Neural progenitor cell (in vitro differentiated cells): ENCODE results near the gene MRPL27. TPM values are rescaled to one million over a fixed set of nuclear protein-coding genes. Genes with fewer than 3 reads are reported as not detected.
A peak's percentile ranks its signal among the peaks of the same experiment; 100 is the strongest.

Experiments used
- DNase-seq: peaks from one replicate; pipeline ENCODE4 v3.0.0-alpha.2; 2016; ENCODE audit warnings: low spot score
- H2AFZ ChIP-seq: fragments of 200-600 bp; sonication (generic); replicated peaks from 2 replicates; pipeline ENCODE4 v1.6.1; 2016; ENCODE audit warnings: antibody characterized with exemption
- H3F3A ChIP-seq: fragments of 200-600 bp; sonication (generic); 2 replicates; pipeline ENCODE4 v1.6.1; 2016; ENCODE audit warnings: antibody characterized with exemption, low read depth
- H3K27ac ChIP-seq: fragments of 200-600 bp; sonication (generic); 2 replicates; pipeline ENCODE4 v1.5.1; 2016; ENCODE audit warnings: mild to moderate bottlenecking
- H3K27me3 ChIP-seq: fragments of 200-600 bp; sonication (generic); 2 replicates; pipeline ENCODE4 v1.6.1; 2016; ENCODE audit warnings: mild to moderate bottlenecking, moderate library complexity
- H3K36me3 ChIP-seq: fragments of 200-600 bp; sonication (generic); 2 replicates; pipeline ENCODE4 v1.5.1; 2016
- H3K4me1 ChIP-seq: fragments of 200-600 bp; sonication (generic); 2 replicates; pipeline ENCODE4 v1.6.1; 2016; ENCODE audit warnings: mixed run types
- H3K4me2 ChIP-seq: fragments of 200-600 bp; sonication (generic); 2 replicates; pipeline ENCODE4 v1.6.1; 2016
- H3K4me3 ChIP-seq: fragments of 200-600 bp; sonication (generic); 2 replicates; pipeline ENCODE4 v1.5.1; 2016
- H3K79me2 ChIP-seq: fragments of 200-600 bp; sonication (generic); 2 replicates; pipeline ENCODE4 v1.6.1; 2016; ENCODE audit warnings: low read depth
- H3K9ac ChIP-seq: fragments of 200-600 bp; sonication (generic); 2 replicates; pipeline ENCODE4 v1.6.1; 2016
- H3K9me3 ChIP-seq: fragments of 200-600 bp; sonication (generic); 2 replicates; pipeline ENCODE4 v1.5.1; 2016; ENCODE audit warnings: low read depth
- H4K20me1 ChIP-seq: fragments of 200-600 bp; sonication (generic); 2 replicates; pipeline ENCODE4 v1.6.1; 2016; ENCODE audit warnings: low read depth
- H3K27ac Mint-ChIP-seq: 3 replicates; pipeline ENCODE4 v1.8.0; 2021; ENCODE audit warnings: mixed read lengths
- H3K27me3 Mint-ChIP-seq: 2 replicates; pipeline ENCODE4 v1.8.0; 2022; ENCODE audit warnings: low read depth, mild to moderate bottlenecking, inconsistent platforms, moderate library complexity, mixed read lengths; ENCODE audit not compliant: insufficient read depth
- H3K36me3 Mint-ChIP-seq: 3 replicates; pipeline ENCODE4 v1.8.0; 2021; ENCODE audit warnings: mixed read lengths
- H3K4me1 Mint-ChIP-seq: 3 replicates; pipeline ENCODE4 v1.8.0; 2021; ENCODE audit warnings: mixed read lengths
- H3K4me3 Mint-ChIP-seq: 3 replicates; pipeline ENCODE4 v1.8.0; 2021; ENCODE audit warnings: mild to moderate bottlenecking, moderate library complexity, mixed read lengths
- H3K9me3 Mint-ChIP-seq: 3 replicates; pipeline ENCODE4 v1.8.0; 2020; ENCODE audit warnings: mixed read lengths
- CTCF ChIP-seq: fragments of 200-600 bp; sonication (generic); IDR thresholded peaks from 2 replicates; pipeline ENCODE4 v1.5.1; 2017; ENCODE audit warnings: antibody characterized with exemption, mild to moderate bottlenecking
- EZH2 ChIP-seq: fragments of 200-600 bp; sonication (generic); IDR thresholded peaks from 2 replicates; pipeline ENCODE4 v1.6.1; 2017; ENCODE audit warnings: antibody characterized with exemption, mild to moderate bottlenecking, moderate library complexity
- EZH2phosphoT487 ChIP-seq: fragments of 200-600 bp; sonication (generic); IDR thresholded peaks from 2 replicates; pipeline ENCODE4 v1.6.1; 2017; ENCODE audit warnings: antibody characterized with exemption
- total RNA-seq: library from RNA; depleted of rRNA; stranded (reverse); fragments of >200 nt; gene quantifications from 2 replicates; pipeline ENCODE4 v1.2.3, GENCODE V29; 2015; ENCODE audit warnings: low replicate concordance

Gene MRPL27
- total RNA-seq, 1 donor from 2014 or later: 39.1 TPM

DNA sequence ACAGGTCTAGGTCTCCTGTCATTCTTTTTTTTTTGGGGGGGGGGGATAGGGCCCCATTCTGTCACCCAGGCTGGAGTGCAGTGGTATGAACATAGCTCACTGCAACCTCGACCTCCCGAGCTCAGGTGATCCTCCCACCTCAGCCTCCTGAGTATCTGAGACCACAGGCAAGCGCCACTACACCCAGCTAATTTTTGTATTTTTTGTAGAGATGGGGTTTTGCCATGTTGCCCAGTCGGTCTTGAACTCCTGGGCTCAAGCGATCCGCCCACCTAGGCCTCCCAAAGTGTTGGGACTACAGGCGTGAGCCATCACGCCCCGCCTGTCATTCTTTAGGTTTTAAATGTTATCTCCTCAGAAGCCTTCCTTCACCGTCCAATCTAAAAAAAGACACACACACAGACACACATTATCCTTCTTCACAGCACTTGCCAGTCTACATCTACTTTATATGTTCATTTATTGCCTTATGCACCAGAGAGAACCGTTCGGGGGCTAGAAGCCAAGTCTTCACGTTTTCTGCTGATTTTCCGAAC, 694 bp downstream of the MRPL27 start:
- H3K27me3 ChIP-seq: no peaks in the 10 kb centered on the region
- Mint-ChIP-seq H3K27ac (peak overlapping the region; percentile 96), H3K9me3 (no peaks in the 10 kb centered on the region), H3K4me1 (peaks cover 17% of the 10 kb centered on the region), H3K27me3 (peaks cover 4% of the 10 kb centered on the region), H3K4me3 (peak overlapping the region; percentile 99), H3K36me3 (peaks cover 22% of the 10 kb centered on the region)
- H3K4me2 ChIP-seq: peak overlapping the region; percentile 97
- peaks cover 4% of the 10 kb centered on the region for H3F3A ChIP-seq
- H3K4me1 ChIP-seq: peaks cover 6% of the 10 kb centered on the region
- TF ChIP-seq EZH2phosphoT487 (no peak), EZH2 (no peak), CTCF (no peak)
- H3K9me3 ChIP-seq: no peaks in the 10 kb centered on the region
- H3K4me3 ChIP-seq: peak overlapping the region; percentile 85
- no peak overlapping the region for H3K27ac ChIP-seq
- peak overlapping the region; percentile 88 for H2AFZ ChIP-seq
- peak overlapping the region; percentile 68 for H3K9ac ChIP-seq
- H3K79me2 ChIP-seq: peaks cover 29% of the 10 kb centered on the region
- DNase-seq: no peak
- H4K20me1 ChIP-seq: no peaks in the 10 kb centered on the region
- peaks cover 7% of the 10 kb centered on the region for H3K36me3 ChIP-seq

DNA sequence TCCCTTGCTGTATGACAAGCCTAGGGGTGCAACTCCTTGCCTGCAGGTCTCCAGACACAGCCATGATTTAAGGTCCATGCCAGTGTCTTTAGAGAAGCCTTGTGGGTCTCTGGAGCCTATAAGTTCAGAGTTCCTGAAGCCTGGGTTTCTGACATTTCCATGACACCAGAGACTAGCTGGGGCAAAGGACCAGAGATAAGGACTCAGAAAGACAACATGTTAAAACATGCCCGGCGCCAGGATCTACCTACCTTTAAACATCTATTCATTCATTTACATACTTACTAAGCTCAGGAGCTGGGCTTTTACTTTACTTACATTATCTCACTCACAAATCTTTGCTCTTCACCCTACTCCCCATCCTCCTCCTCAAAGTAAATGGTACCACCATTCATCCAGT, 1.5 kb downstream of the MRPL27 start:
- no peaks in the 10 kb centered on the region for H3K9me3 ChIP-seq
- H3K4me3 ChIP-seq: no peak overlapping the region
- DNase-seq: no peak
- Mint-ChIP-seq H3K4me3 (peak overlapping the region; percentile 99), H3K9me3 (no peaks in the 10 kb centered on the region), H3K27me3 (peaks cover 4% of the 10 kb centered on the region), H3K27ac (no peak overlapping the region), H3K36me3 (peaks cover 22% of the 10 kb centered on the region), H3K4me1 (peaks cover 17% of the 10 kb centered on the region)
- peaks cover 4% of the 10 kb centered on the region for H3F3A ChIP-seq
- no peak for TF ChIP-seq EZH2phosphoT487
- TF ChIP-seq EZH2: no peak
- no peak for TF ChIP-seq CTCF
- H3K36me3 ChIP-seq: peaks cover 7% of the 10 kb centered on the region
- no peaks in the 10 kb centered on the region for H3K27me3 ChIP-seq
- H3K9ac ChIP-seq: no peak overlapping the region
- H3K79me2 ChIP-seq: peaks cover 29% of the 10 kb centered on the region
- H3K4me1 ChIP-seq: peaks cover 6% of the 10 kb centered on the region
- H4K20me1 ChIP-seq: peaks cover under 1% of the 10 kb centered on the region
- H2AFZ ChIP-seq: no peak overlapping the region
- no peak overlapping the region for H3K27ac ChIP-seq
- H3K4me2 ChIP-seq: peak overlapping the region; percentile 97

- no peak overlapping the region for H3K4me2 ChIP-seq
- TF ChIP-seq EZH2 (no peak), EZH2phosphoT487 (no peak), CTCF (no peak)
- Mint-ChIP-seq H3K4me3 (no peak overlapping the region), H3K27me3 (peaks cover 4% of the 10 kb centered on the region), H3K4me1 (peaks cover 25% of the 10 kb centered on the region), H3K9me3 (no peaks in the 10 kb centered on the region), H3K36me3 (peaks cover 21% of the 10 kb centered on the region), H3K27ac (no peak overlapping the region)
- H3K36me3 ChIP-seq: peaks cover 7% of the 10 kb centered on the region
- H3K4me3 ChIP-seq: no peak overlapping the region
- H3K9ac ChIP-seq: no peak overlapping the region
- H3K27ac ChIP-seq: no peak overlapping the region
- H4K20me1 ChIP-seq: peaks cover 15% of the 10 kb centered on the region
- H3K79me2 ChIP-seq: peaks cover 29% of the 10 kb centered on the region
- no peaks in the 10 kb centered on the region for H3K9me3 ChIP-seq
- H3F3A ChIP-seq: peaks cover 7% of the 10 kb centered on the region
- DNase-seq: no peak
- H2AFZ ChIP-seq: no peak overlapping the region
- H3K4me1 ChIP-seq: peaks cover 6% of the 10 kb centered on the region
- H3K27me3 ChIP-seq: no peaks in the 10 kb centered on the region
Observed at GRCh38 chr17:50370052-50370451, 2.9 kb downstream of the MRPL27 start.
